ENCODE data around the gene IL4R.

IL4R gene

GRCh38 chr16:27339180-27339579 is 25.4 kb downstream of the IL4R start:
- Histone ChIP-seq H3K4me2 (ENCODE audit: low read depth, low read length, poor library complexity, severe bottlenecking) (no peak overlapping the region), H3K9me2 (replicated peaks; ENCODE audit: low read depth, low read length) (no peaks in the 10 kb centered on the region), H3K4me3 (ENCODE audit: low read length, poor library complexity, severe bottlenecking) (no peak overlapping the region), H3K36me3 (ENCODE audit: insufficient read depth, low read length) (peaks cover 7% of the 10 kb centered on the region; the same call in 1 of the 2 replicates), H3K4me1 (ENCODE audit: insufficient read depth, low read length, poor library complexity, severe bottlenecking) (no peaks in the 10 kb centered on the region), H4K20me1 (ENCODE audit: insufficient read depth, low read length, poor library complexity, severe bottlenecking) (no peaks in the 10 kb centered on the region), H3K9me3 (ENCODE audit: insufficient read depth, low read depth, low read length) (no peaks in the 10 kb centered on the region), H3K79me2 (ENCODE audit: insufficient read depth, low read length) (no peaks in the 10 kb centered on the region), H3K27me3 (ENCODE audit: insufficient read depth, low read length, poor library complexity, severe bottlenecking) (no peaks in the 10 kb centered on the region), H3F3A (ENCODE audit: low read depth) (no peaks in the 10 kb centered on the region), H3K9ac (ENCODE audit: low read depth, low read length, poor library complexity, severe bottlenecking) (no peak overlapping the region), H2AFZ (ENCODE audit: low read length) (no peak overlapping the region)
- TF ChIP-seq EZH2phosphoT487 (IDR thresholded peaks at IDR 0.05; ENCODE audit: borderline replicate concordance): no peak
- TF ChIP-seq CTCF (conservative IDR thresholded peaks at IDR 0.05; ENCODE audit: low read length): no peak

GRCh38 chr16:27340654-27341053 is 26.9 kb downstream of the IL4R start:
- H3F3A ChIP-seq (ENCODE audit: low read depth): no peaks in the 10 kb centered on the region
- H2AFZ ChIP-seq (ENCODE audit: low read length): no peak overlapping the region
- no peak overlapping the region for H3K4me3 ChIP-seq (ENCODE audit: low read length, poor library complexity, severe bottlenecking)
- no peaks in the 10 kb centered on the region for H3K79me2 ChIP-seq (ENCODE audit: insufficient read depth, low read length)
- TF ChIP-seq EZH2phosphoT487 (IDR thresholded peaks at IDR 0.05; ENCODE audit: borderline replicate concordance) (no peak), CTCF (conservative IDR thresholded peaks at IDR 0.05; ENCODE audit: low read length) (no peak)
- H3K4me1 ChIP-seq (ENCODE audit: insufficient read depth, low read length, poor library complexity, severe bottlenecking): no peaks in the 10 kb centered on the region
- peaks cover 7% of the 10 kb centered on the region; the same call in 1 of the 2 replicates for H3K36me3 ChIP-seq (ENCODE audit: insufficient read depth, low read length)
- H3K9me3 ChIP-seq (ENCODE audit: insufficient read depth, low read depth, low read length): no peaks in the 10 kb centered on the region
- H3K9ac ChIP-seq (ENCODE audit: low read depth, low read length, poor library complexity, severe bottlenecking): no peak overlapping the region
- no peaks in the 10 kb centered on the region for H3K27me3 ChIP-seq (ENCODE audit: insufficient read depth, low read length, poor library complexity, severe bottlenecking)
- no peak overlapping the region for H3K4me2 ChIP-seq (ENCODE audit: low read depth, low read length, poor library complexity, severe bottlenecking)
- H4K20me1 ChIP-seq (ENCODE audit: insufficient read depth, low read length, poor library complexity, severe bottlenecking): no peaks in the 10 kb centered on the region
- H3K9me2 ChIP-seq (replicated peaks; ENCODE audit: low read depth, low read length): no peaks in the 10 kb centered on the region

- Histone ChIP-seq H3F3A (ENCODE audit: low read depth) (no peaks in the 10 kb centered on the region), H2AFZ (ENCODE audit: low read length) (no peak overlapping the region), H3K4me2 (ENCODE audit: low read depth, low read length, poor library complexity, severe bottlenecking) (no peak overlapping the region), H3K4me3 (ENCODE audit: low read length, poor library complexity, severe bottlenecking) (no peak overlapping the region), H3K27me3 (ENCODE audit: insufficient read depth, low read length, poor library complexity, severe bottlenecking) (no peaks in the 10 kb centered on the region), H3K36me3 (ENCODE audit: insufficient read depth, low read length) (peaks cover 7% of the 10 kb centered on the region; the same call in 1 of the 2 replicates), H3K9ac (ENCODE audit: low read depth, low read length, poor library complexity, severe bottlenecking) (no peak overlapping the region), H3K9me2 (replicated peaks; ENCODE audit: low read depth, low read length) (no peaks in the 10 kb centered on the region), H3K4me1 (ENCODE audit: insufficient read depth, low read length, poor library complexity, severe bottlenecking) (no peaks in the 10 kb centered on the region), H4K20me1 (ENCODE audit: insufficient read depth, low read length, poor library complexity, severe bottlenecking) (no peaks in the 10 kb centered on the region), H3K79me2 (ENCODE audit: insufficient read depth, low read length) (no peaks in the 10 kb centered on the region), H3K9me3 (ENCODE audit: insufficient read depth, low read depth, low read length) (no peaks in the 10 kb centered on the region)
- TF ChIP-seq CTCF (conservative IDR thresholded peaks at IDR 0.05; ENCODE audit: low read length) (no peak), EZH2phosphoT487 (IDR thresholded peaks at IDR 0.05; ENCODE audit: borderline replicate concordance) (no peak)
These were observed 27.8 kb downstream of the IL4R start for GRCh38 chr16:27341549-27341948.

Measured in Loucy (cell line).